Lung (tissue), 12 donors: ENCODE data around the gene RIC3. TPM values are rescaled to one million over a fixed set of nuclear protein-coding genes. Genes with fewer than 3 reads are reported as not detected.

ENCODE experiments used
- ATAC-seq: fragments of 200-7000 bp; cut with Tn5 transposase; one replicate; pipeline ENCODE4 v1.9.1; 2020; ENCODE audit warnings: moderate number of reproducible peaks; ENCODE audit not compliant: insufficient read depth, low FRiP score
- DNase-seq, 3 donors: peaks; one replicate each; pipeline ENCODE4 v3.0.0-alpha.2; 2013 to 2017
- H3K27ac ChIP-seq, 2 donors: one replicate each; pipeline ENCODE4 v1.5.1; 2013; ENCODE audit warnings: mild to moderate bottlenecking in 2 of 2, moderate library complexity in 2 of 2, control low read depth in 1 of 2, inconsistent platforms in 1 of 2, low read depth in 1 of 2, low read length in 1 of 2
- H3K27me3 ChIP-seq, 3 donors: one replicate each; pipeline ENCODE4 v1.5.1; 2013; ENCODE audit warnings: low read length in 2 of 3; ENCODE audit not compliant: control insufficient read depth in 3 of 3, insufficient read depth in 3 of 3
- H3K36me3 ChIP-seq, 4 donors: one replicate each; pipeline ENCODE4 v1.5.1; 2013; ENCODE audit warnings: low read length in 4 of 4, mild to moderate bottlenecking in 1 of 4, moderate library complexity in 1 of 4; ENCODE audit not compliant: control insufficient read depth in 4 of 4, insufficient read depth in 4 of 4
- H3K4me1 ChIP-seq, 5 donors: one replicate each; pipeline ENCODE4 v1.5.1; 2013; ENCODE audit warnings: low read length in 5 of 5, mild to moderate bottlenecking in 2 of 5, moderate library complexity in 1 of 5; ENCODE audit not compliant: control insufficient read depth in 5 of 5, insufficient read depth in 5 of 5
- H3K4me3 ChIP-seq: one replicate; pipeline ENCODE4 v1.5.1; 2013; ENCODE audit warnings: mild to moderate bottlenecking, control low read depth, moderate library complexity
- H3K9ac ChIP-seq, 2 donors: one replicate each; pipeline ENCODE4 v1.5.1; 2013; ENCODE audit warnings: low read length in 2 of 2, control low read depth in 1 of 2; ENCODE audit not compliant: insufficient read depth in 1 of 2
- H3K9me3 ChIP-seq, 4 donors: one replicate each; pipeline ENCODE4 v1.5.1; 2013; ENCODE audit warnings: low read length in 3 of 4, mild to moderate bottlenecking in 1 of 4, moderate library complexity in 1 of 4; ENCODE audit not compliant: control insufficient read depth in 4 of 4, insufficient read depth in 3 of 4
- WGBS, 2 donors: extraction: QIAGEN DNeasy Blood & Tissue Kit; methylation state at CpG; one replicate each; pipeline ENCODE4 v1.1.7; 2013; 5-methylcytosine and 5-hydroxymethylcytosine counted together
- polyA plus RNA-seq, 2 donors: library from polyadenylated mRNA; stranded (reverse); fragments of 200-250 nt; gene quantifications; one replicate each; pipeline ENCODE4 v1.2.1, GENCODE V29; 2013
- total RNA-seq, 2 donors: library from RNA; depleted of rRNA in 1 of 2; stranded (reverse); fragments of >200 nt in 1 of 2; gene quantifications; one replicate each; pipeline ENCODE4 v1.2.1, GENCODE V29; 2014 to 2021
- TF ChIP-seq, protein P1 (sequence below): IDR thresholded peaks from 2 replicates; pipeline ENCODE4 v1.5.1; 2012; ENCODE audit warnings: mild to moderate bottlenecking; ENCODE audit errors: control extremely low read depth, extremely low read depth
- donor health status: control.
- donor health status: control.
- donor health status: Bipolar disorder and iron deficiency.
- donor health status: healthy.
- donor health status: DM: yes; HTN: yes; CAD: no.

RIC3 gene
- total and polyA plus RNA-seq, 4 donors, result 2.0 to 10.2 (median 9.7) TPM

DNA sequence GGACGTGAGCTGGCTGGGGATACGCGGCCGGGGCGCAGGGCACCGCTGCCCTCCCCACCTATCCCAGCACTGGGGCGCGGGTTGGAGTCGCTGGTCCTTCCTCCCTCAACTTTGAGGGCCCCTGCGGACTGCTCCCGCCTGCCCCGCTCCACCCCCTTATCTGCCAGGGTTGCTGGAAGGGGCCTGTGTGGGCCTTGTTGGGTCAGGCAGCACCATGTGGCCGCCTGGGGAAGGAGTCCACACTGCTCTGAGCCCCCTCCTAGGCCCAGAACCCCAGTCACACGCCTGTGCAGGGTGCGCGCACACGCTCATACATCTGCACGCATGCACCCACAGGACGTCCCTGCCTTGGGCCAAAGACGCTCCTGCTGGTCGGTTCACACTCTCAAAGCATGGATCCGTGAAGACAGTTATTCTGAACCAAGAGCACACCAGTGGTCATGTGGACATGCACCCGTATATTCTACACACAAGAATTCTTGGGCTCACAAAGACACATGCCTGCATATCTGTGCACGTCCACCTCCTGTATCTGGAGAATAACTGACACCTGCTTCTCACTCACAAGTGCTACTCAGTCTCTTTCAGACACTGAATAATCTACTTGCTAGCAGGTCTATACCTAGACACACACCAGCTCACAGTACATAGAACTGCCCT is 87.1 kb downstream of the RIC3 start:
- peak; percentile 31 to 50 (median 40) for DNase-seq
- Histone ChIP-seq H3K36me3 (no peaks in the 10 kb centered on the region), H3K4me1 (peaks cover 4 to 46% (median 13%) of the 10 kb centered on the region in 5 donors), H3K4me3 (peak overlapping the region; percentile 30), H3K9me3 (no peaks in the 10 kb centered on the region), H3K27ac (no peak overlapping the region), H3K9ac (no peak overlapping the region), H3K27me3 (peaks cover 0 to 4% (median 0%) of the 10 kb centered on the region in 3 donors)
- WGBS, 2 donors, result 30 to 43% methylated on average over 23 to 24 of the region's 24 CpGs
- no peak for ATAC-seq
- TF ChIP-seq, protein P1, sequence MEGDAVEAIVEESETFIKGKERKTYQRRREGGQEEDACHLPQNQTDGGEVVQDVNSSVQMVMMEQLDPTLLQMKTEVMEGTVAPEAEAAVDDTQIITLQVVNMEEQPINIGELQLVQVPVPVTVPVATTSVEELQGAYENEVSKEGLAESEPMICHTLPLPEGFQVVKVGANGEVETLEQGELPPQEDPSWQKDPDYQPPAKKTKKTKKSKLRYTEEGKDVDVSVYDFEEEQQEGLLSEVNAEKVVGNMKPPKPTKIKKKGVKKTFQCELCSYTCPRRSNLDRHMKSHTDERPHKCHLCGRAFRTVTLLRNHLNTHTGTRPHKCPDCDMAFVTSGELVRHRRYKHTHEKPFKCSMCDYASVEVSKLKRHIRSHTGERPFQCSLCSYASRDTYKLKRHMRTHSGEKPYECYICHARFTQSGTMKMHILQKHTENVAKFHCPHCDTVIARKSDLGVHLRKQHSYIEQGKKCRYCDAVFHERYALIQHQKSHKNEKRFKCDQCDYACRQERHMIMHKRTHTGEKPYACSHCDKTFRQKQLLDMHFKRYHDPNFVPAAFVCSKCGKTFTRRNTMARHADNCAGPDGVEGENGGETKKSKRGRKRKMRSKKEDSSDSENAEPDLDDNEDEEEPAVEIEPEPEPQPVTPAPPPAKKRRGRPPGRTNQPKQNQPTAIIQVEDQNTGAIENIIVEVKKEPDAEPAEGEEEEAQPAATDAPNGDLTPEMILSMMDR, result no peak

DNA sequence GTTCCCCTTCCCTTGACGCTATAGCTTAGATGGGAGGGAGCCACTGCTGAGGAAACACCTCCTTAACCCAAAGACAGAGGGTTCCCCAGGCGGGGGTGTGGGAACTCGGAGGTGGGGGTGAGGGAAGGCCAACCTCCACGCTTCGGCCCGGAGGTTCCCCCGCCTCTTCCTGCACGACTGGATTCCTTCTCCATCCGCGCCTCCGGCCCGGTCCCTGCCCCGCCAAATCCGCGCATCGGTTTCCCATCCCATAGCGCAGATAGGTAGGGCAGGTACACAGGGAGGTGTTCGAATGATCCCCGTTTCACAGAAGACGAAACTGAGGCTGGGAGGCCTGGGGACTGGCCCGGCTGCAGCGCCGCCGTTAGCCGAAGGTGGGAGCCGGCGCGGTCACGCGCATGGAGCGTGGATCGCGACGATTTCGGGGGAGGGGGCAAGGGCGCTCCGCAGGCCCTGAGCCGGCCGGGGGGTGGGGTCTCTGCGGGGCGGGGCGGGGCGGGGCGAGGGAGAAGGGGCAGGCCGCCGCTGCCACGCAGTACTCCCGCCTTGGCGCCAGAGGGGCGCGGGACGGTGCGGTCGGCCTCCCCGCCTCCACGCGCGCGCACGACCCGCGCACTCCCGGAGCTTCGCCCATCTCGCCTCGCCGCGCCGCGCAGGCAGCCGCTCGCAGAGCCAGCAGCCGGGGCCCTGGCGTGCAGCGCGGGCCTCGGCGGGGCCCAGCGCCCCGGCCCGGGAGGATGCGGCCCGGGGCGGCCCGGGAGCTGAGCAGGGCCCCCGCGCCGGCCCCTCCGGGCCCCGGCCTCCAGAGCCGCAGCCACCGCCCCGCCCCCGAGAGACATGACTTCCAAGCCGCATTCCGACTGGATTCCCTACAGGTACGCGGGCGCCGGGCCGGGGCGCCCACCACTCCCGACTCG is 87.9 kb downstream of the RIC3 start, which contains the start of gene TUB:
TSS of gene TUB (plus strand) at position 538 of the 917 bp plus-strand sequence. CDS start at position 838, 300 bp downstream.
- WGBS, 2 donors, result 1% methylated on average over 85 to 104 of the region's 104 CpGs
- H3K4me3 ChIP-seq, result peak within 1 kb of the TSS; percentile 30
- TF ChIP-seq, protein P1, result no peak
- peaks cover 1 to 38% (median 8%) of the 10 kb centered on the region in 5 donors for H3K4me1 ChIP-seq
- ATAC-seq, result no peak
- H3K27ac ChIP-seq, result no peak within 1 kb of the TSS
- peak within 1 kb of the TSS; percentile 58 to 62 for H3K9ac ChIP-seq
- peaks cover 0 to 4% (median 0%) of the 10 kb centered on the region in 3 donors for H3K27me3 ChIP-seq
- H3K36me3 ChIP-seq, result no peaks in the 10 kb centered on the region
- no peaks in the 10 kb centered on the region for H3K9me3 ChIP-seq
- DNase-seq, result peak; percentile 57 to 80 (median 76)

DNA sequence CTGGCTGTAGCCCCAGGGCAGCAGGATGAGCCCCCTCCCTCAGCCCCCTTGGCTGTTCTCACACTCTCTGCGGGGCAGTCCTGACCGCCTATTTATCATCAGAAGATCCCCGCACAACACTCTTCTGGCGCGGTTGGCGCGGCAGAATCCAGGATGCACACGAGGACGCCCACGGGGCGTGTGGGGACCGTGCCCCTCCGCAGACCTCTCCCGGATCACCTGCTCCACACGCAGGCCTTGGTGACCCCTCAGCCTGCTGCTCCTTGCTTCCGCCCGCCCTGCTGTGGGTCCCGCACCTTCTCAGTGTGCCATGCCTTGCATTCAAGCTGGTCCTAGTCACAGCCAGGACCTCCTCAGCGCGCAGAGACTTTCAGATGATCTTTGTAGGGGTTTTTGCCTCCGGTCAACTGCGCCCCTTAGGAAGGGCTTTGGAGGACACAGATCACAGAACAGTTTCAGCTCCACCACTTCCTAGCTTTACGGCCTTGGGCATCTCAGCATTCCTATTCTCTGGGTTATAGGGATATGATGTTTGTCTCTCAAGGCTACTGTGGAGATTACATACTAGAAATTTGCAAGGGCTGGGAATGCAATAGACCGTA is 88.7 kb downstream of the RIC3 start:
- Histone ChIP-seq H3K27me3 (peaks cover 0 to 4% (median 0%) of the 10 kb centered on the region in 3 donors), H3K27ac (no peak overlapping the region), H3K4me1 (peaks cover 0 to 31% (median 8%) of the 10 kb centered on the region in 5 donors), H3K9me3 (no peaks in the 10 kb centered on the region), H3K36me3 (no peaks in the 10 kb centered on the region), H3K9ac (peak overlapping the region; percentile 58 to 62), H3K4me3 (no peak overlapping the region)
- TF ChIP-seq, protein P1, result no peak
- DNase-seq, result no peak
- 77 to 82% methylated on average over 24 of the region's 24 CpGs for WGBS, 2 donors
- no peak for ATAC-seq
